Epithelial cell of proximal tubule (primary cell): ENCODE results near the gene PCYT1A. TPM values are rescaled to one million over a fixed set of nuclear protein-coding genes. Genes with fewer than 3 reads are reported as not detected.

ENCODE experiments used
- DNase-seq: peaks from one replicate; pipeline ENCODE4 v3.0.0-alpha.2; 2011; ENCODE audit warnings: low read depth
- H3K4me3 ChIP-seq: 2 replicates; pipeline ENCODE4 v1.5.1; 2011; ENCODE audit warnings: low read depth, mild to moderate bottlenecking, low read length
- CTCF ChIP-seq: conservative IDR thresholded peaks from 2 replicates; pipeline ENCODE4 v1.5.1; 2012; ENCODE audit warnings: low read depth, mild to moderate bottlenecking, low read length
- total RNA-seq: library from RNA; depleted of rRNA; stranded (reverse); fragments of >200 nt; gene quantifications from 2 replicates; pipeline ENCODE4 v1.2.3, GENCODE V29; 2015

Gene PCYT1A
- total RNA-seq, 1 donor from 2014 or later = 21.6 TPM

- H3K4me3 ChIP-seq = no peak overlapping the region
- no peak for DNase-seq
- no peak for TF ChIP-seq CTCF
Observed at GRCh38 chr3:196225763-196226364, 61.7 kb downstream of the PCYT1A start.

GRCh38 chr3:196225086-196225485 is 62.4 kb downstream of the PCYT1A start:
- TF ChIP-seq CTCF = no peak
- H3K4me3 ChIP-seq = no peak overlapping the region
- no peak for DNase-seq

GRCh38 chr3:196222876-196223595 is 64.5 kb downstream of the PCYT1A start:
- no peak for DNase-seq
- no peak for TF ChIP-seq CTCF
- H3K4me3 ChIP-seq = no peak overlapping the region

GRCh38 chr3:196220991-196221390 is 66.5 kb downstream of the PCYT1A start:
- DNase-seq = no peak
- H3K4me3 ChIP-seq = no peak overlapping the region
- no peak for TF ChIP-seq CTCF

- no peak overlapping the region for H3K4me3 ChIP-seq
- no peak for DNase-seq
- no peak for TF ChIP-seq CTCF
Observed at GRCh38 chr3:196220587-196220986, 66.9 kb downstream of the PCYT1A start.

GRCh38 chr3:196219970-196220311 is 67.6 kb downstream of the PCYT1A start:
- DNase-seq = no peak
- no peak overlapping the region for H3K4me3 ChIP-seq

More at GRCh38 chr3:196219970-196220311, 67.6 kb downstream of the PCYT1A start:
- no peak for TF ChIP-seq CTCF
